ENCODE results near the gene SDSL. TPM values are rescaled to one million over a fixed set of nuclear protein-coding genes. Genes with fewer than 3 reads are reported as not detected.

The SDSL gene
- polyA plus RNA-seq, 4 donors, result 5.4 to 13.3 (median 11.7) TPM

DNA sequence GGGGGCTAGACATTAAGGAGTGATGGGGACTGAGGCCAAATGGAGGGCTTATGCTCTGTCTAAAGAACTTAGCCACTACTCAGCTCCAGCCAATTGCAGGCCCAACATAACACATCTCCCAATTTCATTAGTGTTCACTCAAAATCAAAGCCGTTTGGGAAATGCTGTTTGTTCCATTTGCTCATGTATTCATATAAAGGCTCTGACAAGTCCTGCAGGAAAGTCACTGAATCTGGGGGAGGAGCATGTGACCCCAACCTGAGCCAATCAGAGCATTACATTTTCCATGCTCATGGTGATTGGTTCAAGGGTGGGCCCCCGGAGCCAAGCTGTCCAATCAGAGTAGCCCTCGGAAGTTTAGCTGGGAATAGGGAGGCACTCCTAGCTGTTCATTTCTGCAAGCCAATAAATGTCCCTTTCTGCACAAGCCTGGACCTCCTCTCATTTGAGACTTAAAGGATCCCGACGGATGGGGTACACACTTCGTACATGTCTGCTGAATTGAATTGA, 20.9 kb downstream of the SDSL start:
- DNase-seq (ENCODE audit: low read depth in 4 of 4, low spot score in 3 of 4), result no peak

GRCh38 chr12:113445544-113446171, 23.5 kb downstream of the SDSL start:
- no peak for DNase-seq (ENCODE audit: low read depth in 4 of 4, low spot score in 3 of 4)

DNA sequence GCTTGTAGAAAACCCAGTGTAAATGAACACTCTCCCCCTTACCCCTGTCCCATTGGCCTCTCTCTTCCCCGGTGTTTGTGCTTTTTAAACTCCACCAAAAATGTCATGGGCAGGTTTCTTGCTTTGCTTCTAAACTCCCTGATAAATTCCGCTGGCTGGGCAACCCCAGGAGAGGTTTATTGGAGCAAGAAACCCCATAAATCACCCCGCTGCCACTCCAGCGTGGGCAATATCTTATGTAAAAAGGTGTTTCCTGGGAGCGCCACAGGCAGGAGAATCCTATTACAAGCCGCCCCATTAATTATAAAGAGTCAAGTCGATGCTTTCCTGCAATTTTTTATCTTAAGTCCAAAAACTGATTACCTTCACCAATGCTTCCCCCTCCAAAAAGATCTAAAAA, 26.7 kb downstream of the SDSL start:
- DNase-seq (ENCODE audit: low read depth in 4 of 4, low spot score in 3 of 4), result no peak

DNA sequence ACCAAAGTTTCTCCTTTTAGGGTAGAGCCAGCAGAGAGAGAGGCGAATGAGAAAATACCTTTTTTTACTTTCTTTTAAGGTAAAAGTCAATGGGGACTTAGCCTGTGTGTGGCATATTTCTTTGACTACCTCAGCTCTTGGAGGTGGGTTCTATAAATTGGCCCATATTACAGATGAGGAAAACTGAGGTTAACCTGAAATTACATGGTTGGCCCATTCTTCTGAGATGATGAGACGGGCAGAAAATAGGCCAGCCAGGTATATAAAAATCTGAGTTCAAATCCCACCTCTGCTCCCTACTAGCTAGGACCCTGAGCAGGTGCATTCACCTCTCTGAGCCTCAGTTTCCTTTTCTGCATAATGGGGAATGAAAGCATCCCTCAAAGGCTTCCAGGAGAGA, 27.1 kb downstream of the SDSL start:
- no peak for DNase-seq (ENCODE audit: low read depth in 4 of 4, low spot score in 3 of 4)

- DNase-seq (ENCODE audit: low read depth in 4 of 4, low spot score in 3 of 4), result no peak
Measured at GRCh38 chr12:113449839-113450238, 27.7 kb downstream of the SDSL start.

- no peak for DNase-seq (ENCODE audit: low read depth in 4 of 4, low spot score in 3 of 4)
Measured at GRCh38 chr12:113452458-113452857, 30.3 kb downstream of the SDSL start.

GRCh38 chr12:113453330-113453729, 31.1 kb downstream of the SDSL start:
- no peak for DNase-seq (ENCODE audit: low read depth in 4 of 4, low spot score in 3 of 4)

GRCh38 chr12:113456199-113456598, 34.0 kb downstream of the SDSL start:
- no peak for DNase-seq (ENCODE audit: low read depth in 4 of 4, low spot score in 3 of 4)

GRCh38 chr12:113456761-113457160, 34.6 kb downstream of the SDSL start:
- no peak for DNase-seq (ENCODE audit: low read depth in 4 of 4, low spot score in 3 of 4)

- DNase-seq (ENCODE audit: low read depth in 4 of 4, low spot score in 3 of 4), result no peak
Measured at GRCh38 chr12:113457185-113457584, 35.0 kb downstream of the SDSL start.

- DNase-seq (ENCODE audit: low read depth in 4 of 4, low spot score in 3 of 4), result no peak
Measured at GRCh38 chr12:113457710-113458109, 35.5 kb downstream of the SDSL start.

- DNase-seq (ENCODE audit: low read depth in 4 of 4, low spot score in 3 of 4), result no peak
Measured at GRCh38 chr12:113459981-113460380, 37.8 kb downstream of the SDSL start.

DNA sequence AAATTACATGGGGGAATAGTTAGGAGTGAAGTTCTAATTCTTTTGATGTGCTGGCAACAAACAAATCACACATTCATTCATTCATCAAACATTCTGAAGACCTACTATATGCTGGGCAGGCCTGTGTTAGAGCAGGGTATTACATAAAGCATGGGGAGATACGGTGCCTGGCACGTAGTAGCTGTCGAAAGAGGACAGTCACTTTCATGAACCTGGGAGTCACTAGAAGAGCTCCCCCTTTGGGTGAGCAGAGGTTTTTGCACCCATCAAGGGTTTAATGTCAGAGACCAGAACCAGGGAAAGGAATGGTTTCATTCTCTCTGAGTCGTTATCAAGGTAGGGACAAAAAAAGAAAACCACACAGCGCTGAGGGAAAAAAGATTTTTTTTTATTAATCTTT, 39.5 kb downstream of the SDSL start:
- DNase-seq (ENCODE audit: low read depth in 4 of 4, low spot score in 3 of 4), result no peak

DNA sequence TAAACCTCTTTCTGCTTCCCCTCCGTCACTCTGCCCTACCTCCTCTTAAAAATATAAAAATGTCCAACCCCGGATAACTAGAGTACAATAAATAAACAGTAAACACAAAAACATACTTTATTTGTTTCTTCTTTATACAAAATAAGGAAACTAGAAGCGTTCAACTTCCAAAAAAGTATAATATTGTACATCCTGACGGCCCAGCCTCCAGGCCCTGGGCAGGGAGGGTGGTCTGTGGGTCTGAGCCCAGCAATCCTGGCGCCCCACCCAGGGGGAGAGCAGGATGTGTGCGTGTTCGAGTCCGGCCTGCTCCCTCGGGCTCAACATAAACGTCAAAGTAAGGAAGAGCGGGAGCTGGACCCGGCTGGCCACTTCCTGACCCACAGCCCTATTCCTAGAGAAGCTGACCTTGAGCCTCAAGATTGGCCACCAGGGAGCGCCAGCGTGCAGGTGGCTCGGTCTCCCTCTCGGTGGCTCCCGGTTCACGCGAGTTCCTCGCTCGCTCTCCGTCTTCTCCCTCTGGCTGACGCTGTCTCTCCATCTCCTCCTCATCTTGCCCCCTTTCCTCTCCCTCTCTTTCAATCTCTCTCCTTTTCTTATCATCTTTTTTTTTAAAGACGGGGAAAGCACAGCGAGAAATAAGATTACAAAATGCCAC, 40.1 kb downstream of the SDSL start:
- peak; percentile 59 to 65 (median 61) for DNase-seq (ENCODE audit: low read depth in 4 of 4, low spot score in 3 of 4)

- DNase-seq (ENCODE audit: low read depth in 4 of 4, low spot score in 3 of 4), result no peak
Measured at GRCh38 chr12:113462998-113463745, 41.0 kb downstream of the SDSL start.

GRCh38 chr12:113463746-113464451, 41.7 kb downstream of the SDSL start:
- DNase-seq (ENCODE audit: low read depth in 4 of 4, low spot score in 3 of 4), result no peak

GRCh38 chr12:113464452-113464775, 42.2 kb downstream of the SDSL start:
- DNase-seq (ENCODE audit: low read depth in 4 of 4, low spot score in 3 of 4), result no peak

DNA sequence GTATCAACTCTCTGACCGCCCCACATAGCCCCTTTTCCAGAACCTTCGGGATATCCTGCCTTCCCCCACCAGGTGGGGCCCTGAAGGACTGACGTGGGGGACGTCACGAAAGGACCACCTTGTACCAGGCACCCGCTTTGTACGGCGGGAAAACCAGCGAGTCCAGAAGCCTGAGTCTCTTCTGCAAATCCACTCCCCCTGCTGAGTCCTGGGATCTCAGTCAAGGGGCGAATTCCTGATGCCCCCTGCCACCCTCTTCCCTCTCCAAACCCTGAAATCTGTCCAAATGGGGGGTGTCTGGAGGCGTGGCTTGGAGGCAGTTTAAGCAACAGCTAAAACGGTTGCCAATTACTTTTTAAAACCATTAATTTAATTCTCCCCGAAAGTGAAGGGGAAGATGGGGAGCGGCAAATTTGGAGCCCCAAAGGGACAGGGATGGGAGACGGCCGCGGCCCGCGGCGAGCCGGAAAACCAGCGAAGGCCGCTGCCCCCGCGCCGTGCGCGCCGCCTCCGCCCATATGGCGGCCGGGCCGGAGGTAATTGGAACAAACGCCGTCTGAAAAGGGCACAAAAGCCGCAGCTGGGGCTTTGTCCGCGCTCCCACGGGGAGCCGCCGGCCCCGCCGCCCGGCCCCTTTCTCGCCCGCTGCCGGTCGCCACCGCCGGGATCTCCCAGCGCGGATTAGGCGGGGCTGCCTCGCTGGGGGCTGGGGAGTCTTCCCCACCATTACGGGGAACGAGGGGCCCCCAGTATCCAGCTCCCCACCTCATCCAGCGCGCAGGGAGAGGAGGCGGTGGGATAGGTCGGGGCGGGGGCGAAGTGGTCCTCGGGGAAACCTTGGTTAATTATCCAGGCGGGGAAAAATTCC, 42.9 kb downstream of the SDSL start:
- DNase-seq (ENCODE audit: low read depth in 4 of 4, low spot score in 3 of 4), result no peak

DNA sequence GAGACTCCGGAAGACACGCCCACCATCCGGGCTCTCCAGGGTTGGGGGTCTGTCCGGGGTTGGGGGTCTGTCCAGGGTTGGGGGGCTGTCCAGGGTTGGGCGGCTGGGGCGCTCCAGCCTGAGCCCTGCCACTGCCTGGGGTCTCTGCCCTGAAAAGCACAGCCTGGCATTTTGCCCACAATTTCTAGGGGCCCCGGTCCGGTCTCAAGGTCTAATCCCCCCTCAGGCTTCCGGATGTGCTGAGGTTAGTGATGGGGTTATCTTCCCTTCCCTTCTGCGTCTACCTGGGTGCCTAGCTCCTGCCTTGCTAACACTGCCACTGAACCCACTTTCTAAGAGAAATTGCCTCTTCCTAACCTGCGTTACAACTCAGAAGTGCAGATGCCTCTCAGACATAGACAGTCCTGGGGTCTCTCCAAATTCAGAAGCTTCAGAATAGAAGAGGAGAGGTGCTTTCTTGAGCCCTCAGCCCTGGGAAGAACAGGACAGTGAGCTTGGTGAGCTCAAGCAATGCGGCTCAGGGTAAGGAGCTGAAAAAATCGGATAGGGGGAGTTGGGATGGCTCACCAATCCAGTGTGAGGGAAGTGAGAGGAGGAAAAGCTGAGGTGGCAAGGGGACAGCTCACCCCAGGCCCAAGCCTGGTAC, 43.8 kb downstream of the SDSL start:
- no peak for DNase-seq (ENCODE audit: low read depth in 4 of 4, low spot score in 3 of 4)
